Measurements from ENCODE around the gene FAM227B.
"Not testable (repeated sequence)": the region's sequence is repeated elsewhere in the genome, so short reads cannot be mapped to it uniquely, and the experiment has no call there.

Gene FAM227B

GRCh38 chr15:49430046-49430445 lies 190.6 kb downstream of the FAM227B start:
- no peak for DNase-seq

- DNase-seq: no peak
These were observed 192.1 kb downstream of the FAM227B start for GRCh38 chr15:49428409-49429095.

GRCh38 chr15:49427372-49427771 lies 193.2 kb downstream of the FAM227B start:
- DNase-seq: no peak

GRCh38 chr15:49424954-49425353 lies 195.7 kb downstream of the FAM227B start:
- no peak for DNase-seq

GRCh38 chr15:49423901-49424550 lies 196.6 kb downstream of the FAM227B start:
- DNase-seq: no peak

- no peak for DNase-seq
These were observed 197.6 kb downstream of the FAM227B start, which contains the start of gene FGF7 for GRCh38 chr15:49423021-49423420. Gene FGF7 (plus strand): TSS chr15:49423242. CDS start chr15:49424298, 1,056 bp downstream.

- peak; percentile 19 for DNase-seq
These were observed 198.6 kb downstream of the FAM227B start for GRCh38 chr15:49421991-49422390.

- DNase-seq: no peak
These were observed 201.8 kb downstream of the FAM227B start for GRCh38 chr15:49418811-49419210.

GRCh38 chr15:49415638-49416037 lies 205.0 kb downstream of the FAM227B start:
- DNase-seq: no peak

- no peak for DNase-seq
These were observed 205.5 kb downstream of the FAM227B start for GRCh38 chr15:49415149-49415548.

GRCh38 chr15:49412797-49413196 lies 207.8 kb downstream of the FAM227B start:
- DNase-seq: no peak

- no peak for DNase-seq
These were observed 210.0 kb downstream of the FAM227B start for GRCh38 chr15:49410641-49411040.

- no peak for DNase-seq
These were observed 214.1 kb downstream of the FAM227B start for GRCh38 chr15:49406352-49407118.

GRCh38 chr15:49402515-49403296 lies 217.9 kb downstream of the FAM227B start:
- DNase-seq: not testable (repeated sequence)

- DNase-seq: no peak
These were observed 233.1 kb downstream of the FAM227B start for GRCh38 chr15:49387471-49387870.

GRCh38 chr15:49383266-49383665 lies 237.4 kb downstream of the FAM227B start:
- DNase-seq: no peak

- no peak for DNase-seq
These were observed 238.2 kb downstream of the FAM227B start for GRCh38 chr15:49382394-49382793.

- DNase-seq: no peak
These were observed 239.7 kb downstream of the FAM227B start for GRCh38 chr15:49380912-49381311.

- DNase-seq: peak; percentile 15
These were observed 240.6 kb downstream of the FAM227B start for GRCh38 chr15:49379996-49380395.

- no peak for DNase-seq
These were observed 248.3 kb downstream of the FAM227B start for GRCh38 chr15:49372366-49372765.

GRCh38 chr15:49370782-49371181 lies 249.8 kb downstream of the FAM227B start:
- DNase-seq: no peak

- DNase-seq: no peak
These were observed 254.1 kb downstream of the FAM227B start for GRCh38 chr15:49366496-49366895.

- no peak for DNase-seq
These were observed 259.2 kb downstream of the FAM227B start for GRCh38 chr15:49361370-49361769.

Data from CD4-positive, alpha-beta T cell treated with Interleukin-15 for 1 hour (primary cell).